Measurements from ENCODE around the gene ENDOU. TPM values are rescaled to one million over a fixed set of nuclear protein-coding genes. Genes with fewer than 3 reads are reported as not detected.

Gene ENDOU
- total RNA-seq, 1 donor from 2014 or later = not detected

GRCh38 chr12:47733142-47733541, 7.9 kb upstream of the ENDOU start:
- no peak for DNase-seq (ENCODE audit: missing footprints)
- ATAC-seq = no peak
- intact Hi-C loops (cut with DNase I) = no loop called here

DNA sequence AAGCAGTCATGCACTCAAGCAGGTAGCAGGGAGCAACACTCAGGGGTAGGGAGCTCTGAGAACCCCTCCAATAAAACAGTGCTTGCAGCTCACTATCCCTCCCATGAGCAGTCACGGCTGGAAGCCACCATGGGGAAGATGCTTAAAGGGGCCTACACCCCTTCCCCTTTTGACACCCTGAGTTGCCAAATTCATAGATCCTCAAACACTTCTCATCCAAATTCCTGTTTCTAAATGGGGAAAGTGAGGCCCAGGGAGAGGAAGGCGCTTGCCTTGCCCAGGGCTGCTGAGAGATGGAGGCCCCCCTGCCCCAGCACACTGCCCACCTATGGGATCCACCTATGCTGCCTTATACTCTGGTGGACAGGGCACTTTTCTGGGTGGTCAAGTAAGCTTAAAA, 7.2 kb upstream of the ENDOU start:
- no peak for DNase-seq (ENCODE audit: missing footprints)
- intact Hi-C loops (cut with DNase I) = no loop called here
- ATAC-seq = no peak

DNA sequence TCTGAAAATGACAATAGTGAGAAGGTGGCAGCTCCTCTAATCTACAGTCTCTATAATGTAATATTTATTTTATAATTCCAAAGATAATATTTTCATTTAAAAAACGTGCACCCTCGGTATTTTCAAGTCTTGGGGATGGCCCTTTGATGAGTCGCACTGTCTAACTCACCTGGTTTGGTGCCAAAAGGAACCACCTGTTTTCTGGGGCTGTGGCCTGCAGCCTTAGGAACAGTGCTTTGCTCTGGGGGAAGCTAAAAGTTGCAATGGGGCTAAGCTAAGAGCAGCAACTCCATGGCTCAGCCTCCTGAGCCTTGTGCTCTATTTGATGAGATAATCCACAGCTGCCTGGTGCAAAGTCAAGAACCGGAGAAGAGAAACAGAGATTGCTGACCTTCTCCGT, 6.4 kb upstream of the ENDOU start:
- DNase-seq (ENCODE audit: missing footprints) (no peak), ATAC-seq (no peak)
- intact Hi-C loops (cut with DNase I) = no loop called here

- ATAC-seq = no peak
- no peak for DNase-seq (ENCODE audit: missing footprints)
- intact Hi-C loops (cut with DNase I) = no loop called here
Measured at GRCh38 chr12:47730341-47730744, 5.1 kb upstream of the ENDOU start.

GRCh38 chr12:47729233-47729632, 3.9 kb upstream of the ENDOU start:
- intact Hi-C loops (cut with DNase I) = no loop called here

GRCh38 chr12:47725893-47726292, 603 bp upstream of the ENDOU start:
- no peak for DNase-seq (ENCODE audit: missing footprints)
- intact Hi-C loops (cut with DNase I) = no loop called here
- no peak for ATAC-seq

More at GRCh38 chr12:47729233-47729632, 3.9 kb upstream of the ENDOU start:
- DNase-seq (ENCODE audit: missing footprints) = no peak
- ATAC-seq = peak; percentile 15

DNA sequence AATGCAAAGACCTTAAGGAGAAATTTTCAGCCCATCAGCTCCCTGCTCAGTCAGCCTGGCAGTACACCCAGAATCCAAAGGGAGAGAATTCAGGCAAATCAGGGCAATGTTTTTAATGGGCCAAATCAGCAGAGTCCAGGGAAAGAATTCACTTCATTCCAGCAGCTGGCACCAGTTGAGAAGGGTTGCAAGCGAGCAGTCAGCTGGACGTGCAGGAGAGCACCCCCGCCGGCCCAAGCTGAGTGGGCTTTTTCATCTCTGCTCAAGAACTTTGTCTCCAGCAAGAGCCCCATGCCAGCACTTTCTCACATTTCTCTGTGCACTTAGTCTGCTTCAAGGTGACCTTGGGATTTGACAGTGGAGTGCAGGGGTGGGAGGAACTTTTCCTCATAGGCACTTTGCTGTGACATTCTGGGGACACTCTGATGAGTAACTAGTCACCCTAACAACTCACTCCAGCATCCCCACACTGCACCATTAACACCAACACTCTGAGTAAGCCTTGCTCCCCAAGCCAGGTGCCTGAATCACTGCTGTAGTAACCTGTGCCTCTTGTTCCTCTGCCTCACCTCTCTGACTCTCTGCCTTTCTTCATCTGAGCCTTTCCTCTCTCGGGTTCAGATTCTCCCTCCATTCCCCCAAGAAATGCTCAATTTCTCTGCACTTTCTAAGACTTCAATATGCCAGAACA, 2.2 kb downstream of the ENDOU start:
- ATAC-seq (no peak), DNase-seq (ENCODE audit: missing footprints) (no peak)
- intact Hi-C loops (cut with DNase I) = no loop called here

DNA sequence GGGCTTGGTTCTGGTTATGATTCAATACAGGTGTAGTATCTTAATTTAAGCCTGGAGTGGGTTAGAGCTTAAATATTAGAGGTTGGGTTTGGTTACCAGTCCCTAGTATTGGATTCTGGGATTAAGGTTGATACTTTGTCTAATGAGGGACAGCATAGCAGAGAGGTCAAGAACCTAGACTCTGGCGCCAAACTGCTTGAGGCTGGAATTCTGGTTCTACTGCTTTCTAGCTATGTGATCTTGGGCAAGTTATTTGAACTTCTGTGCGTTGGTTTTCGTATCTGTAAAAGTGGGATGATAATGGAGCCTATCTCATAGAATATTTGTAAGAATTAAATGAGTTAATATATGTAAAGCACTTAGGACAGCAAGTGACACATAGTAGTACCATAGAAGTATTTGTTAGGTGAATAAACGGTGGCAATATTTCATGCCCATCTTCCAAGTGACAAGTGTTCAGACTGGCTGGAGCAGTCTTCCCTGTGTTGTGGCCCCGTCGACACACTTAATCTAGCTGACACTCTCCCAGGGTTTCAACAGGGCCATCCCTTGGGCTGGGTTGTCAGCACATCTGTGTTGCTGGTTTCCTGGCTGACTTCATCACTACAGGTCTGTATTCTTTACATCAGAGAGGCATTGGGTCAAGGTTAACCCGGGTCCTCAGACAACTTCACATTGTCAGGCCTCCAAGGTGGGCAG, 3.0 kb downstream of the ENDOU start:
- intact Hi-C loops (cut with DNase I) = no loop called here
- no peak for DNase-seq (ENCODE audit: missing footprints)
- no peak for ATAC-seq

- no peak for DNase-seq (ENCODE audit: missing footprints)
- intact Hi-C loops (cut with DNase I) = no loop called here
- ATAC-seq = no peak
Measured at GRCh38 chr12:47721431-47721973, 3.8 kb downstream of the ENDOU start.

GRCh38 chr12:47718531-47718930, 6.8 kb downstream of the ENDOU start:
- no peak for DNase-seq (ENCODE audit: missing footprints)
- ATAC-seq = no peak
- intact Hi-C loops (cut with DNase I) = loop anchor here (10.0 kb wide), 1 partner anchor 246 kb away; the partner anchor contains the start of gene TMEM106C

- DNase-seq (ENCODE audit: missing footprints) (peak; percentile 90), ATAC-seq (peak; percentile 93)
- intact Hi-C loops (cut with DNase I) = loop anchor here (1.0 to 10.0 kb wide), 4 partner anchors 19 to 247 kb away; partner anchors contain the start of gene TMEM106C
Measured at GRCh38 chr12:47717443-47718193, 7.7 kb downstream of the ENDOU start.

DNA sequence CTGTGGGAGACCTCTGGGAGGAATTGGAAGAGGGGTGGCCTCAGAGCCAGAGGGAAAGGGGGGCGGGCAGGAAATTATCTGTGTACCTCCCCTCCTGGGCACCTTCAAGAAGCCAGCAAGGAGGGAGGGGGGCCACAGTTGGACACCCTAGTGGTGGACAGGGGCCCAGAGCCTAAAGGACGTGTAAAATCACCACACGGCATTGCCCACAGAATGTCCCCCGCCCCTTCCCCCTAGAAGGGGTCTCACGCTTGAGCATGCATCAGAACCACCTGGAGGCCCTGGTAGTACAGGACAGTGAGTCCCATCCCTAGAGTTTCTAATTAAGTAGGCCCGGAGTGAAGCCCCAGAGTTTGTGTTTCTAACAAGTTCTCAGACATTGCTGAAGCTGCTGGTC, 8.2 kb downstream of the ENDOU start:
- DNase-seq (ENCODE audit: missing footprints) (no peak), ATAC-seq (no peak)
- intact Hi-C loops (cut with DNase I) = loop anchor here (1.0 to 10.0 kb wide), 4 partner anchors 20 to 248 kb away; partner anchors contain the start of gene TMEM106C

- peak; percentile 1 for ATAC-seq
- no peak for DNase-seq (ENCODE audit: missing footprints)
Measured at GRCh38 chr12:47715877-47716548, 9.3 kb downstream of the ENDOU start.

DNA sequence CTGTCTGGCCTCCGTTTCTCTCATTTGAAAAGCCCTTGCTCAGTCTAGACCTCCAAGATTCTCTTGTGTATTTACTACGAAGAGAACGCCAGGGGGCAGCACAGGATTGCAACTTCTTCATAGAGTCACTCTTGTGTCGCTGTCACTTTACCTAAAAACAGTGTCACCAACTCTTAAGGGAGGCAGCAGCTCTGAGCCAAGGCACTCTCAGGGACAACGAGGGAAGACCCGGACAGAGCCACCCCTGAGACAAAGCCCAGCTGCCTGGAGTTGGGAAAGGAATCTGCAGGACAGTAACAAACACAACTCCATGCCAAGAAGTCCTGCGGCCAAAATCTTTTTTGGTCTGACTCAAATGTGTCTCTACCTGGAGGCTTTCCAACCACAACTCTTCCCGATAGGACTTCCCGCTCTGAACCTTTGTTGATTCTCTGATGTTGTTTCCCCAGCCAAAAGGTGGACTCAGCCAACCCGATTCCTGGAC, 9.9 kb downstream of the ENDOU start:
- peak; percentile 57 for ATAC-seq
- peak; percentile 89 for DNase-seq (ENCODE audit: missing footprints)
- intact Hi-C loops (cut with DNase I) = loop anchor here (1.0 to 10.0 kb wide), 3 partner anchors 52 to 249 kb away; partner anchors contain the start of gene TMEM106C

More at GRCh38 chr12:47715877-47716548, 9.3 kb downstream of the ENDOU start:
- intact Hi-C loops (cut with DNase I) = loop anchor here (1.0 to 10.0 kb wide), 4 partner anchors 21 to 249 kb away; partner anchors contain the start of gene TMEM106C

DNA sequence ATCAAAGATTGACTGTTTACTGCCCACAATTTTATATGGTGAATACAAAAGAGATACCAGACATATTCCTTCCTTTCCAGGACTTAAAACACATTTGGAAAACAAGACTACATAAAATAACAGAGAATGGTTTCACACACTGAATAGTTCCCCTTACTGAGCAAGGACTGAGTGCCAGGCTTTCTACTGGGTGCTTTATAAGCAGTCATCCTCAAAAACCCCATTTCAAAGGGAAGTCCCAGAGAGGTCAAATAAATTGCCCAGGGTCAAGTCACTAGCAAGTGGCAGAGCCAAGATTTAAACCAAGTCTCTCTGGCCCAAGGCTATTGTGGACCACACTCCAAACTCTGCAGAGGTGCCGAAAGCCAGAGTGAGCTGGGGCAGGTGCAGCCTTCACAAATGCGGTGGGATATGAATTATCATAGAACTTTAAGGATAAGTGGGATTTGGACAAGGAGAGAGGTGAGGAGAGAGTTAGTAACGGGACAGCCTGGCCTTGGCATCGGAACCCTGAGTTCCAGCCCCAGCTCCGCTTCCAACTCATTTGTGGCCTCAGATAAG, 10.4 kb downstream of the ENDOU start:
- intact Hi-C loops (cut with DNase I) = loop anchor here (1.0 to 10.0 kb wide), 3 partner anchors 52 to 250 kb away; partner anchors contain the start of gene TMEM106C
- DNase-seq (ENCODE audit: missing footprints) (no peak), ATAC-seq (no peak)

DNA sequence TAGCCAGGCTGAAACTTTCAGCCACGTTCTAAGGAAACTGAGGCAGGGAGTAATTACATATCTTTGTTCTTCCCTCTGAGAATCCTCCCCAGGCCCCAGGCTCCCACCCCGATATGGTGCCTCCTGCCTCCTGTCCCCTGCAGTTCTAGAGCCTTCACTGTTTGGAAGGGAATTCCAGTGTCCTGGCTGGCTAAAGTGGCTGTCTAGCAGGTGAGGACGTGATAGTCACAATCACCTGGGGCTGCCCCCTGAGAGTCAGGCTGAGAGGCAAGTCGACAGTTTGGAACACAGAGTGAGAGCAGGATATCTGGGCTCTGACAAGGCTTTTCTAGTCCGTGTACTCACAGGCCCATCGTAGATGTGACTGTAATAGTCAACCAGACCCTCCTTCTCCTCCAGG, 13.1 kb downstream of the ENDOU start:
- ATAC-seq (no peak), DNase-seq (ENCODE audit: missing footprints) (no peak)
- intact Hi-C loops (cut with DNase I) = loop anchor here (10.0 kb wide), 1 partner anchor 253 kb away; the partner anchor contains the start of gene TMEM106C

- ATAC-seq (no peak), DNase-seq (ENCODE audit: missing footprints) (no peak)
Measured at GRCh38 chr12:47711448-47711847, 13.8 kb downstream of the ENDOU start.

GRCh38 chr12:47710278-47710677, 15.0 kb downstream of the ENDOU start:
- intact Hi-C loops (cut with DNase I) = loop anchor here (10.0 kb wide), 1 partner anchor 255 kb away; the partner anchor contains the start of gene TMEM106C
- DNase-seq (ENCODE audit: missing footprints) (no peak), ATAC-seq (no peak)

More at GRCh38 chr12:47711448-47711847, 13.8 kb downstream of the ENDOU start:
- intact Hi-C loops (cut with DNase I) = loop anchor here (10.0 kb wide), 1 partner anchor 253 kb away; the partner anchor contains the start of gene TMEM106C

Data from Right ventricle myocardium inferior (tissue), 1 donor.